HEK293 (cell line): ENCODE results near the gene GIMAP5.

Source experiments
- CTCF ChIA-PET: fragments of 350-600 bp; formaldehyde crosslinking; extraction: SDS; loops from one replicate; lab custom pipeline; 2021; ENCODE audit warnings: antibody characterized with exemption; lab: Yijun Ruan, JAX
- POLR2A ChIA-PET: fragments of 300-600 bp; formaldehyde crosslinking; extraction: SDS; loops from one replicate; lab custom pipeline; 2020; ENCODE audit warnings: antibody characterized with exemption, inconsistent platforms; lab: Yijun Ruan, JAX
- H3K27ac ChIP-seq: fragments of 200-500 bp; sonication (Bioruptor generic); 2 replicates; pipeline ENCODE4 v1.5.1; 2014; ENCODE audit warnings: low read depth, low read length, control low read depth, inconsistent platforms; ENCODE audit errors: extremely low read depth
- H3K36me3 ChIP-seq, 2 experiments: fragments of 200-500 bp in 1 of 2; sonication (Bioruptor generic) in 1 of 2; 1 replicate in 1 of 2; 2 replicates in 1 of 2; pipeline ENCODE4 v1.5.1; 2014 to 2017; ENCODE audit warnings: inconsistent platforms in 2 of 2, low read length in 2 of 2; ENCODE audit not compliant: control insufficient read depth in 2 of 2, insufficient read depth in 1 of 2
- H3K4me1 ChIP-seq: fragments of 200-500 bp; sonication (Bioruptor generic); 2 replicates; pipeline ENCODE4 v1.5.1; 2014; ENCODE audit warnings: mild to moderate bottlenecking, low read length, inconsistent platforms; ENCODE audit not compliant: control insufficient read depth, insufficient read depth
- H3K4me3 ChIP-seq: 2 replicates; pipeline ENCODE4 v1.5.1; 2011; ENCODE audit warnings: low read depth, mild to moderate bottlenecking, control low read depth, low read length, moderate library complexity
- H3K9me3 ChIP-seq: fragments of 200-500 bp; sonication (Bioruptor generic); 2 replicates; pipeline ENCODE4 v1.5.1; 2014; ENCODE audit warnings: low read depth, low read length, inconsistent platforms; ENCODE audit not compliant: control insufficient read depth, insufficient read depth
- GLI4 ChIP-seq: fragments of 450-650 bp; formaldehyde crosslinking; IDR thresholded peaks from 2 replicates; pipeline ENCODE4 v1.5.1; 2016; ENCODE audit warnings: missing biosample characterization, missing genetic modification characterization
- SCRT2 ChIP-seq: fragments of 450-650 bp; formaldehyde crosslinking; IDR thresholded peaks from 2 replicates; pipeline ENCODE4 v1.5.1; 2016; ENCODE audit warnings: missing biosample characterization, missing genetic modification characterization
- ZBTB1 ChIP-seq: fragments of 450-650 bp; formaldehyde crosslinking; IDR thresholded peaks from 2 replicates; pipeline ENCODE4 v1.5.1; 2016; ENCODE audit warnings: missing biosample characterization, missing genetic modification characterization
- ZNF112 ChIP-seq: fragments of 450-650 bp; formaldehyde crosslinking; IDR thresholded peaks from 2 replicates; pipeline ENCODE4 v1.5.0; 2017; ENCODE audit warnings: missing biosample characterization, missing genetic modification characterization
- ZNF302 ChIP-seq: fragments of 450-650 bp; formaldehyde crosslinking; IDR thresholded peaks from 2 replicates; pipeline ENCODE4 v1.5.1; 2016; ENCODE audit warnings: missing biosample characterization, missing genetic modification characterization, low read depth
- ZNF335 ChIP-seq: fragments of 450-650 bp; formaldehyde crosslinking; conservative IDR thresholded peaks from 2 replicates; pipeline ENCODE4 v1.5.1; 2016; ENCODE audit warnings: missing biosample characterization, missing genetic modification characterization
- ZNF366 ChIP-seq: fragments of 450-650 bp; formaldehyde crosslinking; conservative IDR thresholded peaks from 2 replicates; pipeline ENCODE4 v1.5.1; 2016; ENCODE audit warnings: missing biosample characterization, missing genetic modification characterization
- ZNF416 ChIP-seq: fragments of 450-650 bp; formaldehyde crosslinking; IDR thresholded peaks from 2 replicates; pipeline ENCODE4 v1.5.1; 2016; ENCODE audit warnings: missing biosample characterization, missing genetic modification characterization
- ZNF621 ChIP-seq: fragments of 450-650 bp; formaldehyde crosslinking; IDR thresholded peaks from 2 replicates; pipeline ENCODE4 v1.5.1; 2017; ENCODE audit warnings: missing biosample characterization, missing genetic modification characterization
- TF ChIP-seq, protein P1 (sequence below): fragments of 450-650 bp; formaldehyde crosslinking; IDR thresholded peaks from 2 replicates; pipeline ENCODE4 v1.5.1; 2016; ENCODE audit warnings: missing biosample characterization, missing genetic modification characterization
- TF ChIP-seq, protein P2 (sequence below): fragments of 450-650 bp; formaldehyde crosslinking; conservative IDR thresholded peaks from 2 replicates; pipeline ENCODE4 v1.5.1; 2016; ENCODE audit warnings: low read depth, missing biosample characterization, missing genetic modification characterization
- TF ChIP-seq, protein P3 (sequence below): fragments of 450-650 bp; formaldehyde crosslinking; IDR thresholded peaks from 2 replicates; pipeline ENCODE4 v1.5.1; 2016; ENCODE audit warnings: missing biosample characterization, missing genetic modification characterization
- TF ChIP-seq, protein P4 (sequence below): fragments of 450-650 bp; IDR thresholded peaks from 2 replicates; pipeline ENCODE4 v1.5.1; 2018; ENCODE audit warnings: missing biosample characterization, mild to moderate bottlenecking, missing genetic modification characterization
- TF ChIP-seq, protein P5 (sequence below): fragments of 450-650 bp; formaldehyde crosslinking; IDR thresholded peaks from 2 replicates; pipeline ENCODE4 v1.5.1; 2016; ENCODE audit warnings: missing biosample characterization, missing genetic modification characterization

Gene GIMAP5

DNA sequence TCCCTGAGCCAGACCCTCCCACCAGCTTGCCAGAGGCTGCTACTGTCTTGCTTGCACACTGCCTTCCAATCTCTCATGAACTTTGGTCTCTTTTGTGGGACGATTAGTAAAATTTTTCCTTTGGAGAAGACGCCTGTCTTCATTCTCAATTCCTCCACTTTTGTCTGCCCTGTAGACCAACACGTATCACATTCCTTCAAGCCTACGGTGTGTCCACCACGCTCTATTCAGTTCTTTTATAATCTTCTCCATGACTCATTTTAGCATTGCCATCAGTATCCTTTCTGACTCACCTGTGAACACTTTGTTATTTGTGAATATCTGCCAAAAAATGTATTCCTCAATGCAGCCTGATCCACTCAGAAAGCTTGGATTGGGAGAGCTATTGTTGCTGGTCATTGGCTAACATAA lies 1.4 kb downstream of the GIMAP5 start:
- H3K9me3 ChIP-seq: no peaks in the 10 kb centered on the region
- no peaks in the 10 kb centered on the region for H3K36me3 ChIP-seq
- no peak for TF ChIP-seq GLI4 (tag by site-specific recombination)
- no peak for TF ChIP-seq ZNF112 (tag by site-specific recombination)
- no peak for TF ChIP-seq ZNF621 (tag by site-specific recombination)
- TF ChIP-seq, protein P1, sequence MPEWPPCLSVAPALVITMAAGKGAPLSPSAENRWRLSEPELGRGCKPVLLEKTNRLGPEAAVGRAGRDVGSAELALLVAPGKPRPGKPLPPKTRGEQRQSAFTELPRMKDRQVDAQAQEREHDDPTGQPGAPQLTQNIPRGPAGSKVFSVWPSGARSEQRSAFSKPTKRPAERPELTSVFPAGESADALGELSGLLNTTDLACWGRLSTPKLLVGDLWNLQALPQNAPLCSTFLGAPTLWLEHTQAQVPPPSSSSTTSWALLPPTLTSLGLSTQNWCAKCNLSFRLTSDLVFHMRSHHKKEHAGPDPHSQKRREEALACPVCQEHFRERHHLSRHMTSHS (tag by site-specific recombination): no peak
- TF ChIP-seq, protein P2, sequence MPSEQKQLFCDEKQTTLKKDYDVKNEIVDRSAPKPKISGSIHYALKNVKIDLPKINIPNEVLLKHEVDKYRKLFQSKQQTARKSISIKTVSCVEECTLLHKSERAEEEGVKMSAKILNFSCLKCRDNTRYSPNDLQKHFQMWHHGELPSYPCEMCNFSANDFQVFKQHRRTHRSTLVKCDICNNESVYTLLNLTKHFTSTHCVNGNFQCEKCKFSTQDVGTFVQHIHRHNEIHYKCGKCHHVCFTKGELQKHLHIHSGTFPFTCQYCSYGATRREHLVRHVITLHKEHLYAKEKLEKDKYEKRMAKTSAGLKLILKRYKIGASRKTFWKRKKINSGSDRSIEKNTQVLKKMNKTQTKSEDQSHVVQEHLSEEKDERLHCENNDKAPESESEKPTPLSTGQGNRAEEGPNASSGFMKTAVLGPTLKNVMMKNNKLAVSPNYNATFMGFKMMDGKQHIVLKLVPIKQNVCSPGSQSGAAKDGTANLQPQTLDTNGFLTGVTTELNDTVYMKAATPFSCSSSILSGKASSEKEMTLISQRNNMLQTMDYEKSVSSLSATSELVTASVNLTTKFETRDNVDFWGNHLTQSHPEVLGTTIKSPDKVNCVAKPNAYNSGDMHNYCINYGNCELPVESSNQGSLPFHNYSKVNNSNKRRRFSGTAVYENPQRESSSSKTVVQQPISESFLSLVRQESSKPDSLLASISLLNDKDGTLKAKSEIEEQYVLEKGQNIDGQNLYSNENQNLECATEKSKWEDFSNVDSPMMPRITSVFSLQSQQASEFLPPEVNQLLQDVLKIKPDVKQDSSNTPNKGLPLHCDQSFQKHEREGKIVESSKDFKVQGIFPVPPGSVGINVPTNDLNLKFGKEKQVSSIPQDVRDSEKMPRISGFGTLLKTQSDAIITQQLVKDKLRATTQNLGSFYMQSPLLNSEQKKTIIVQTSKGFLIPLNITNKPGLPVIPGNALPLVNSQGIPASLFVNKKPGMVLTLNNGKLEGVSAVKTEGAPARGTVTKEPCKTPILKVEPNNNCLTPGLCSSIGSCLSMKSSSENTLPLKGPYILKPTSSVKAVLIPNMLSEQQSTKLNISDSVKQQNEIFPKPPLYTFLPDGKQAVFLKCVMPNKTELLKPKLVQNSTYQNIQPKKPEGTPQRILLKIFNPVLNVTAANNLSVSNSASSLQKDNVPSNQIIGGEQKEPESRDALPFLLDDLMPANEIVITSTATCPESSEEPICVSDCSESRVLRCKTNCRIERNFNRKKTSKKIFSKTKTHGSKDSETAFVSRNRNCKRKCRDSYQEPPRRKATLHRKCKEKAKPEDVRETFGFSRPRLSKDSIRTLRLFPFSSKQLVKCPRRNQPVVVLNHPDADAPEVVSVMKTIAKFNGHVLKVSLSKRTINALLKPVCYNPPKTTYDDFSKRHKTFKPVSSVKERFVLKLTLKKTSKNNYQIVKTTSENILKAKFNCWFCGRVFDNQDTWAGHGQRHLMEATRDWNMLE: no peak
- TF ChIP-seq ZBTB1 (tag by site-specific recombination): no peak
- TF ChIP-seq ZNF416 (tag by site-specific recombination): no peak
- TF ChIP-seq ZNF335 (tag by site-specific recombination): no peak
- TF ChIP-seq SCRT2 (tag by site-specific recombination): no peak
- no peak for TF ChIP-seq ZNF302 (tag by site-specific recombination)
- TF ChIP-seq, protein P3, sequence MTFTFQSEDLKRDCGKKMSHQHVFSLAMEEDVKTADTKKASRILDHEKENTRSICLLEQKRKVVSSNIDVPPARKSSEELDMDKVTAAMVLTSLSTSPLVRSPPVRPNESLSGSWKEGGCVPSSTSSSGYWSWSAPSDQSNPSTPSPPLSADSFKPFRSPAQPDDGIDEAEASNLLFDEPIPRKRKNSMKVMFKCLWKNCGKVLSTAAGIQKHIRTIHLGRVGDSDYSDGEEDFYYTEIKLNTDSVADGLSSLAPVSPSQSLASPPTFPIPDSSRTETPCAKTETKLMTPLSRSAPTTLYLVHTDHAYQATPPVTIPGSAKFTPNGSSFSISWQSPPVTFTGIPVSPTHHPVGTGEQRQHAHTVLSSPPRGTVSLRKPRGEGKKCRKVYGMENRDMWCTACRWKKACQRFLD: no peak
- TF ChIP-seq, protein P4, sequence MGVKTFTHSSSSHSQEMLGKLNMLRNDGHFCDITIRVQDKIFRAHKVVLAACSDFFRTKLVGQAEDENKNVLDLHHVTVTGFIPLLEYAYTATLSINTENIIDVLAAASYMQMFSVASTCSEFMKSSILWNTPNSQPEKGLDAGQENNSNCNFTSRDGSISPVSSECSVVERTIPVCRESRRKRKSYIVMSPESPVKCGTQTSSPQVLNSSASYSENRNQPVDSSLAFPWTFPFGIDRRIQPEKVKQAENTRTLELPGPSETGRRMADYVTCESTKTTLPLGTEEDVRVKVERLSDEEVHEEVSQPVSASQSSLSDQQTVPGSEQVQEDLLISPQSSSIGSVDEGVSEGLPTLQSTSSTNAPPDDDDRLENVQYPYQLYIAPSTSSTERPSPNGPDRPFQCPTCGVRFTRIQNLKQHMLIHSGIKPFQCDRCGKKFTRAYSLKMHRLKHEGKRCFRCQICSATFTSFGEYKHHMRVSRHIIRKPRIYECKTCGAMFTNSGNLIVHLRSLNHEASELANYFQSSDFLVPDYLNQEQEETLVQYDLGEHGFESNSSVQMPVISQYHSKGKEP: no peak
- TF ChIP-seq, protein P5, sequence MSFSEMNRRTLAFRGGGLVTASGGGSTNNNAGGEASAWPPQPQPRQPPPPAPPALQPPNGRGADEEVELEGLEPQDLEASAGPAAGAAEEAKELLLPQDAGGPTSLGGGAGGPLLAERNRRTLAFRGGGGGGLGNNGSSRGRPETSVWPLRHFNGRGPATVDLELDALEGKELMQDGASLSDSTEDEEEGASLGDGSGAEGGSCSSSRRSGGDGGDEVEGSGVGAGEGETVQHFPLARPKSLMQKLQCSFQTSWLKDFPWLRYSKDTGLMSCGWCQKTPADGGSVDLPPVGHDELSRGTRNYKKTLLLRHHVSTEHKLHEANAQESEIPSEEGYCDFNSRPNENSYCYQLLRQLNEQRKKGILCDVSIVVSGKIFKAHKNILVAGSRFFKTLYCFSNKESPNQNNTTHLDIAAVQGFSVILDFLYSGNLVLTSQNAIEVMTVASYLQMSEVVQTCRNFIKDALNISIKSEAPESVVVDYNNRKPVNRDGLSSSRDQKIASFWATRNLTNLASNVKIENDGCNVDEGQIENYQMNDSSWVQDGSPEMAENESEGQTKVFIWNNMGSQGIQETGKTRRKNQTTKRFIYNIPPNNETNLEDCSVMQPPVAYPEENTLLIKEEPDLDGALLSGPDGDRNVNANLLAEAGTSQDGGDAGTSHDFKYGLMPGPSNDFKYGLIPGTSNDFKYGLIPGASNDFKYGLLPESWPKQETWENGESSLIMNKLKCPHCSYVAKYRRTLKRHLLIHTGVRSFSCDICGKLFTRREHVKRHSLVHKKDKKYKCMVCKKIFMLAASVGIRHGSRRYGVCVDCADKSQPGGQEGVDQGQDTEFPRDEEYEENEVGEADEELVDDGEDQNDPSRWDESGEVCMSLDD (tag by site-specific recombination): no peak
- no peak for TF ChIP-seq ZNF366 (tag by site-specific recombination)
- TF ChIP-seq, all 188 proteins: peak for 0
- POLR2A ChIA-PET: no interaction called here
- no peaks in the 10 kb centered on the region for H3K4me1 ChIP-seq
- H3K4me3 ChIP-seq: no peak overlapping the region
- CTCF ChIA-PET: interaction anchor here (0.7 to 1.4 kb wide), 3 partner anchors 137 to 224 kb away, joined by 3 read pairs; no protein-coding TSS in a partner anchor
- no peak overlapping the region for H3K27ac ChIP-seq

DNA sequence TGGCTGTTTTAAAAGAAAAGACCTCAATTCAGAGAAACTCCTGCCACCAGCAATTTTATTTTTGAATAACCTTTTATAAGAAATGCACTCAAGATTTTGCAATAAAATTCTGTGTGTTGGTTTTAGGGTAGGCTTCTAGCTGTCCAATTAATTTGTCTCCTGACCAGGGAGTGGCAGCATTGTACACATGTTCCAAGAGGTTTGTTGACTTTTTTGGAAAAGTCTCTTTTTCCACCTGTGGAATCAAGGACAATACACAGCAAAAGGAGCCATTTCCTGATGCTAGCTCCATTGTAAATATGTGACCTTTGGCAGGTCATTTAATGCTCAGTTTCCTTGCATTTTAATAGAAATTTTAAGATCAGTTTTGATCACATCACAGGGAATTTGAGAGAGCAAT lies 1.8 kb downstream of the GIMAP5 start:
- ChIA-PET POLR2A (no interaction called here), CTCF (interaction anchor here (1.0 to 1.4 kb wide), 2 partner anchors 137 to 224 kb away, joined by 3 read pairs; no protein-coding TSS in a partner anchor)
- Histone ChIP-seq H3K4me3 (no peak overlapping the region), H3K9me3 (no peaks in the 10 kb centered on the region), H3K4me1 (no peaks in the 10 kb centered on the region), H3K36me3 (no peaks in the 10 kb centered on the region), H3K27ac (no peak overlapping the region)
- TF ChIP-seq SCRT2 (tag by site-specific recombination) (peak; percentile 40; the same call in 1 of the 2 replicates), ZNF302 (tag by site-specific recombination) (no peak)
